ENCODE results near the gene ELN.

GRCh38 chr7:74069086-74069541, 41.1 kb downstream of the ELN start:
- TF ChIP-seq SUZ12 (IDR thresholded peaks at IDR 0.05) (no peak), FOXM1 (IDR thresholded peaks at IDR 0.05; ENCODE audit: borderline replicate concordance) (no peak)
